Gastroesophageal sphincter (tissue), 3 donors: ENCODE measurements around the gene SETD5.

Experiments
- CTCF ChIP-seq, 4 experiments: fragments of 200-600 bp in 2 of 4; fragments of 450-650 bp in 2 of 4; sonication (generic) in 1 of 4; IDR thresholded peaks; one replicate each; pipeline ENCODE4 v1.5.1; 2017 to 2019; ENCODE audit warnings: antibody characterized with exemption in 4 of 4, mild to moderate bottlenecking in 2 of 4, moderate library complexity in 2 of 4
- EP300 ChIP-seq: sonication (generic); formaldehyde crosslinking; IDR thresholded peaks from one replicate; pipeline ENCODE4 v1.6.1; 2017; ENCODE audit warnings: antibody characterized with exemption, mild to moderate bottlenecking
- POLR2A ChIP-seq, 2 donors: fragments of 450-650 bp; IDR thresholded peaks; one replicate each; pipeline ENCODE4 v1.6.1; 2017; ENCODE audit warnings: antibody characterized with exemption in 2 of 2, mild to moderate bottlenecking in 2 of 2, moderate library complexity in 1 of 2
- POLR2AphosphoS5 ChIP-seq: sonication (generic); formaldehyde crosslinking; IDR thresholded peaks from one replicate; pipeline ENCODE4 v1.6.1; 2017; ENCODE audit warnings: antibody characterized with exemption

- TF ChIP-seq CTCF (IDR thresholded peaks at IDR 0.05) (no peak), POLR2A (IDR thresholded peaks at IDR 0.05) (no peak), EP300 (no peak), POLR2AphosphoS5 (no peak)
Measured at GRCh38 chr3:9508781-9509180, 111.4 kb downstream of the SETD5 start.
